ENCODE results near the gene ELMOD3. TPM values are rescaled to one million over a fixed set of nuclear protein-coding genes. Genes with fewer than 3 reads are reported as not detected.

ELMOD3 gene
- total and polyA plus RNA-seq, 9 of the 15 experiments (the other 6 are each of a cell fraction or from before 2014, with no cell fraction given), result 2.7 to 18.7 (median 11.6) TPM

DNA sequence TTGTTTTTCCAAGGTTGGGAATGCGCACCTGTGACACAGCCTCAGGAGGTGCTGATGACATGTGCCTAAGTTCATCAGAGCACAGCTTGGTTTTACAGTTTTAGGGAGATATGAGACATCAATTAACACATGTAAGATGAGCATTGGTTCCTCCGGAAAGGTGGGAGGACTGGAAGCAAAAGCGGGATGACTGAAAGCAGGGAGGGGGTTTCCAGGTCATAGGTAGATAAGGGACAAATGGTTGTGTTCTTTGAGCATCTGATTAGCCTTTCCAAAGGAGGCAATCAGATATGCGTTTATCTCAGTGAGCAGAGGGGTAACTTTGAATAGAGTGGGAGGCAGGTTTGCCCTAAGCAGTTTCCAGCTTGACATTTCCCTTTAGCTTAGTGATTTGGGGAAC lies 29.3 kb downstream of the ELMOD3 start (continued):
- TF ChIP-seq ZC3H11A (IDR thresholded peaks at IDR 0.05; ENCODE audit: low read depth, low read length) (no peak), NEUROD1 (IDR thresholded peaks at IDR 0.05; ENCODE audit: borderline replicate concordance, low read depth, low read length, partially characterized antibody) (no peak), MEF2A (IDR thresholded peaks at IDR 0.05; ENCODE audit: control insufficient read depth, low read depth, low read length) (no peak), HCFC1 (IDR thresholded peaks at IDR 0.05; ENCODE audit: low read depth, low read length) (no peak), ZBTB8A (IDR thresholded peaks at IDR 0.05; ENCODE audit: partially characterized antibody) (no peak), FOXA3 (CRISPR knock-in tag; conservative IDR thresholded peaks at IDR 0.05 in 1 of 2, IDR thresholded peaks at IDR 0.05 in 1 of 2) (no peak), ZNF778 (CRISPR knock-in tag; IDR thresholded peaks at IDR 0.05) (no peak), HSF4 (CRISPR knock-in tag; IDR thresholded peaks at IDR 0.05; ENCODE audit: borderline replicate concordance) (no peak), ZEB2 (IDR thresholded peaks at IDR 0.05) (peak; percentile 47; the same call in 1 of the 2 replicates), SOX6 (IDR thresholded peaks at IDR 0.05) (peak; percentile 29; the same call in 1 of the 2 replicates), CBFA2T3 (IDR thresholded peaks at IDR 0.05) (peak; percentile 69), TCF3 (CRISPR knock-in tag; IDR thresholded peaks at IDR 0.05) (peak; percentile 17; the same call in 1 of the 2 replicates), ARID1B (IDR thresholded peaks at IDR 0.05) (peak; percentile 39; the same call in 1 of the 2 replicates), ZNF696 (CRISPR knock-in tag; conservative IDR thresholded peaks at IDR 0.05) (no peak), ATF7 (IDR thresholded peaks at IDR 0.05) (no peak), THRAP3 (IDR thresholded peaks at IDR 0.05; ENCODE audit: borderline replicate concordance) (no peak), NFYB (IDR thresholded peaks at IDR 0.05; ENCODE audit: extremely low read depth, insufficient read length) (no peak)
- TF ChIP-seq, protein P1, sequence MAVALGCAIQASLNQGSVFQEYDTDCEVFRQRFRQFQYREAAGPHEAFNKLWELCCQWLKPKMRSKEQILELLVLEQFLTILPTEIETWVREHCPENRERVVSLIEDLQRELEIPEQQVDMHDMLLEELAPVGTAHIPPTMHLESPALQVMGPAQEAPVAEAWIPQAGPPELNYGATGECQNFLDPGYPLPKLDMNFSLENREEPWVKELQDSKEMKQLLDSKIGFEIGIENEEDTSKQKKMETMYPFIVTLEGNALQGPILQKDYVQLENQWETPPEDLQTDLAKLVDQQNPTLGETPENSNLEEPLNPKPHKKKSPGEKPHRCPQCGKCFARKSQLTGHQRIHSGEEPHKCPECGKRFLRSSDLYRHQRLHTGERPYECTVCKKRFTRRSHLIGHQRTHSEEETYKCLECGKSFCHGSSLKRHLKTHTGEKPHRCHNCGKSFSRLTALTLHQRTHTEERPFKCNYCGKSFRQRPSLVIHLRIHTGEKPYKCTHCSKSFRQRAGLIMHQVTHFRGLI (CRISPR knock-in tag; IDR thresholded peaks at IDR 0.05), result no peak
- TF ChIP-seq, protein P2, sequence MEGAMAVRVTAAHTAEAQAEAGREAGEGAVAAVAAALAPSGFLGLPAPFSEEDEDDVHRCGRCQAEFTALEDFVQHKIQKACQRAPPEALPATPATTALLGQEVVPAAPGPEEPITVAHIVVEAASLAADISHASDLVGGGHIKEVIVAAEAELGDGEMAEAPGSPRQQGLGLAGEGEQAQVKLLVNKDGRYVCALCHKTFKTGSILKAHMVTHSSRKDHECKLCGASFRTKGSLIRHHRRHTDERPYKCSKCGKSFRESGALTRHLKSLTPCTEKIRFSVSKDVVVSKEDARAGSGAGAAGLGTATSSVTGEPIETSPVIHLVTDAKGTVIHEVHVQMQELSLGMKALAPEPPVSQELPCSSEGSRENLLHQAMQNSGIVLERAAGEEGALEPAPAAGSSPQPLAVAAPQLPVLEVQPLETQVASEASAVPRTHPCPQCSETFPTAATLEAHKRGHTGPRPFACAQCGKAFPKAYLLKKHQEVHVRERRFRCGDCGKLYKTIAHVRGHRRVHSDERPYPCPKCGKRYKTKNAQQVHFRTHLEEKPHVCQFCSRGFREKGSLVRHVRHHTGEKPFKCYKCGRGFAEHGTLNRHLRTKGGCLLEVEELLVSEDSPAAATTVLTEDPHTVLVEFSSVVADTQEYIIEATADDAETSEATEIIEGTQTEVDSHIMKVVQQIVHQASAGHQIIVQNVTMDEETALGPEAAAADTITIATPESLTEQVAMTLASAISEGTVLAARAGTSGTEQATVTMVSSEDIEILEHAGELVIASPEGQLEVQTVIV (CRISPR knock-in tag; IDR thresholded peaks at IDR 0.05; ENCODE audit: borderline replicate concordance), result no peak
- TF ChIP-seq, protein P3, sequence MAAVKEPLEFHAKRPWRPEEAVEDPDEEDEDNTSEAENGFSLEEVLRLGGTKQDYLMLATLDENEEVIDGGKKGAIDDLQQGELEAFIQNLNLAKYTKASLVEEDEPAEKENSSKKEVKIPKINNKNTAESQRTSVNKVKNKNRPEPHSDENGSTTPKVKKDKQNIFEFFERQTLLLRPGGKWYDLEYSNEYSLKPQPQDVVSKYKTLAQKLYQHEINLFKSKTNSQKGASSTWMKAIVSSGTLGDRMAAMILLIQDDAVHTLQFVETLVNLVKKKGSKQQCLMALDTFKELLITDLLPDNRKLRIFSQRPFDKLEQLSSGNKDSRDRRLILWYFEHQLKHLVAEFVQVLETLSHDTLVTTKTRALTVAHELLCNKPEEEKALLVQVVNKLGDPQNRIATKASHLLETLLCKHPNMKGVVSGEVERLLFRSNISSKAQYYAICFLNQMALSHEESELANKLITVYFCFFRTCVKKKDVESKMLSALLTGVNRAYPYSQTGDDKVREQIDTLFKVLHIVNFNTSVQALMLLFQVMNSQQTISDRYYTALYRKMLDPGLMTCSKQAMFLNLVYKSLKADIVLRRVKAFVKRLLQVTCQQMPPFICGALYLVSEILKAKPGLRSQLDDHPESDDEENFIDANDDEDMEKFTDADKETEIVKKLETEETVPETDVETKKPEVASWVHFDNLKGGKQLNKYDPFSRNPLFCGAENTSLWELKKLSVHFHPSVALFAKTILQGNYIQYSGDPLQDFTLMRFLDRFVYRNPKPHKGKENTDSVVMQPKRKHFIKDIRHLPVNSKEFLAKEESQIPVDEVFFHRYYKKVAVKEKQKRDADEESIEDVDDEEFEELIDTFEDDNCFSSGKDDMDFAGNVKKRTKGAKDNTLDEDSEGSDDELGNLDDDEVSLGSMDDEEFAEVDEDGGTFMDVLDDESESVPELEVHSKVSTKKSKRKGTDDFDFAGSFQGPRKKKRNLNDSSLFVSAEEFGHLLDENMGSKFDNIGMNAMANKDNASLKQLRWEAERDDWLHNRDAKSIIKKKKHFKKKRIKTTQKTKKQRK (IDR thresholded peaks at IDR 0.05; ENCODE audit: borderline replicate concordance, low read depth, low read length), result no peak
- TF ChIP-seq, protein P4, sequence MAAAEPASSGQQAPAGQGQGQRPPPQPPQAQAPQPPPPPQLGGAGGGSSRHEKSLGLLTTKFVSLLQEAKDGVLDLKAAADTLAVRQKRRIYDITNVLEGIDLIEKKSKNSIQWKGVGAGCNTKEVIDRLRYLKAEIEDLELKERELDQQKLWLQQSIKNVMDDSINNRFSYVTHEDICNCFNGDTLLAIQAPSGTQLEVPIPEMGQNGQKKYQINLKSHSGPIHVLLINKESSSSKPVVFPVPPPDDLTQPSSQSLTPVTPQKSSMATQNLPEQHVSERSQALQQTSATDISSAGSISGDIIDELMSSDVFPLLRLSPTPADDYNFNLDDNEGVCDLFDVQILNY (CRISPR knock-in tag; IDR thresholded peaks at IDR 0.05), result no peak
- TF ChIP-seq, protein P5, sequence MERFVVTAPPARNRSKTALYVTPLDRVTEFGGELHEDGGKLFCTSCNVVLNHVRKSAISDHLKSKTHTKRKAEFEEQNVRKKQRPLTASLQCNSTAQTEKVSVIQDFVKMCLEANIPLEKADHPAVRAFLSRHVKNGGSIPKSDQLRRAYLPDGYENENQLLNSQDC (CRISPR knock-in tag; IDR thresholded peaks at IDR 0.05), result no peak

All from K562 (cell line).